NCI-H1694 treated with DMSO at 0.1 percent for 48 hours (cell line): Measurements from ENCODE around the gene CDH4.
"Not testable (repeated sequence)": the region's sequence is repeated elsewhere in the genome, so short reads cannot be mapped to it uniquely, and the experiment has no call there.

Experiments
- DNase-seq: peaks from one replicate; lab custom pipeline; 2025; lab: John Stamatoyannopoulos, UW

CDH4 gene

DNA sequence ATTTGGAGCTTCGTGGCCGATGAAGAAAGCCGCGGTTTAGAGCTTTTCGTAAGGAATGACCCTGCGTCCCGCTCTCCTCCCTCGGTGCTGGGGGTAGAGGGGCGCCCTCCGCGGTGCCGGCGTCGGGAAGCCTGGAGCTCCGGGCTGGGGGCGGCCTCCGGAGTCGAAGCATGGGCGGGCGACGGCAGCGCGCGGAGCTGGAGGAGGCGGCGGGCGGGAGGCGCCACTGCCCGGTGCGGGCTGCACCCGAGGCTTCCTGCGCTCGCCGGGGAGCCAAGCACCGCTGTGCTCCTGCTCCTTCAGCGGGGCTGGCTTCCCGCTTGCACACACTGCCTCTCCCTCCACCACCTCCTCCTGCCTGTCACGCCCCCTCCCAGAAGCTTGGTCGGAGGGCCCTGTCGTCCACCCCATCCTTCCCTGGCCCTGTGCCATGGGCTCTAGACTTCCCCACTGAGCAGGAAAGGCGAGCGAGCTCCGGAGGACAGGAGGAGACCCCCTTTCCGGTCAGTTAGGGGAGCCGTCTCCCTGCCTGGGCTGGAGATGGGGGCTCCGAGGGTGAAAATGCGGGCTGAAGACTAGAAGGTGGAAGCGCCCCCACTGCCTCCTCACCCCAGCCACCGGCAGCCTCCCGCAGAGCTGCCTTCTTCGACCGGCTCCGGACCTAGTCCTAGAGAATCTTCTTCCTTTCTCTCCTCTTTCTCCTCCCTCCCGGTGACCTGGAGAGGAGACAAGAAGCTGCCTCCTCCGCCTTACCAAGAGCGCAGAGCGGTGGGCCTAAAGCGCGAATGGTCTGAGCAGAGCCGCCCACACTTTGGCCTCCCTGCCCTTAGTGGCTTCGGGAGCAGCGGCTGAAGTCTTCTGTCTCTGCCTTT, 1.8 kb downstream of the CDH4 start:
- no peak for DNase-seq

DNA sequence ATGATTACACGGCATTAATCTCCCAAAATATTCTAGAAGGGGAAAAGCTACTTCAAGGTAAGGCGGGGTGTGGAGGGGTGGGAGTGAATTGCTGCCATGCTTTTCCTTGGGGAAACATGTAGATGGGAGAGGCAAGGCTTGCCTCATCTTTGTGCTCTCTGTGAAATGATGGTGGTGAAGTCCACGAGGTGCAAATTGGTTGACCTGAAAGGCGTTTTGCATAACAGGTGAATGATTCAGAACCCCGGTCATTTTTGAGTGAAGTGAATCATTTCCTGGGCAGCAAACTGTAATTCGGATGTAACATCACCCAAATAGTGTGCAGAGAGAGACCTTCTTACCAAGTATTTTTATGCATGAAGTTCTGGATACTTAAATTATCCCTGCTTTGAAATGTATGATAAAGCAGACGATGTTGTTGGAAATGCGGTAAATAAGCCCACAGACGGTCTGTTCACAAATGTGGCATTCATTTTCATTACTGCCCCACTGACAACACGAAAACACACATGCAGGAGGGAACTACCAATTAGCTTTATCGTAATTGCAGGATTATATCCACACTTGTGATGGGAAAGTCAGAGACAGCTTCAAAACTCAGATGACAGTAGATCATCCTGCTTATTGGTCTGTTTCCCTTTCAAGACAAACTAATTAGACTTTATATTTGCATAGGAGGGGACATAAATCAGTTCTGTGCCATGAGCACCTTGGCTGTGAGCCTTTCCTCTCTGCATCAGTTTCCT, 3.0 kb downstream of the CDH4 start:
- DNase-seq = no peak

DNA sequence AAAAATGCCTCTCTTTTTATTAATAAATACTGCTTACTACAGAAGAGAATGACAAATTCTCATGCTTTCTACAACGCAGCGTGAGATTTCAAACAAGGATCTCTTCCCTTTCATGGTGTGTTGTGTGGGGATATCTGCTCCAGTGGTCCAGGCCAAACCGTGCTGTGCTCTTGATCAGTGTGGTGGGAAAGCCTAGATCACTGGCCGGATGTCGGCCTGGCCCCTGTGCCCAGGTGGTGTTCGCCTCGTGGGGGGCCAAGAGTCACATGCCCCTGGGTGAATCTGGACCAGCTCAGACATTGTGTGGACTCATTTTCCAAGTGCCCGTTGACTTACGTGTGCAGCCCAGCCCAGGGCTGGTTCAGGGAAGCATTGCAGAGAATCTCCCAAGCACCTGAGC, 4.3 kb downstream of the CDH4 start:
- no peak for DNase-seq

DNA sequence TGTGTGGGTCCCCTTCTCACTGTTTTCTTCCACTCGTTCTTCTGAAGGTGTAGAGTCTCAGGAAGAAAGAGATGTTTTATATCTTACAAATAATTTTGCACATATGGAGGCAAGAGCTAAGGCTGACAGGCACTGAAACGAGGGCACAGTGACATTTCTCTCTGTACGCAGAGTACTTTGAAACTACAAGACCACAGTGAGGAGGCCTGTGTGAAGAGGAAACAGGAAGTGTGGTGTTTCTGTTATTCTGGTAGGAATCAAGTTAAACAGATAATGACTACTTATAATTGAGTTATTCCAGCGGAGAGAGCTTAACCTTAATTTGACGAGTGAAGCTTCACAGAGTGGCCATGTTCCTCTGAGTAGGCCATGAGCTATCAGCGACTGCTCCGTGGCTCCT, 4.8 kb downstream of the CDH4 start:
- DNase-seq = no peak

DNA sequence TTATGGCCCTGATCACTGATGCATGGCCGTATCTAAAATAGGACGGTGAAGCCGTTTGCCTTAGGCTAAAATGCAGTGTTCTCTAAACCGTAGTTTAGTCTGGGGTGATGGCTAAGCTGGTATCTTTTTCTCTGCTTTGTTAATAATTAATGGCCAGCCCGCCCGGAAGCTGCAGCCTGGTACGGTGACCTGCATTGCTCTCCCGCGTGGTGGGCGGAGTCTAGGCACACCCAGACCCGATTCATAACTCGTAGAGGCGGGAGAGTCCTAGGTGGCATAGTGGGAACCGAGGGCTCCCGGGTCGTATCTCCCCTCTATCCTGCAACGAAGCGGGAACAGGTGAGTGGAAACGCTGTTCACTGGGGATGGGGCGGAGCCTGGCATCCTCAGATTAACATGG, 5.5 kb downstream of the CDH4 start:
- no peak for DNase-seq

DNA sequence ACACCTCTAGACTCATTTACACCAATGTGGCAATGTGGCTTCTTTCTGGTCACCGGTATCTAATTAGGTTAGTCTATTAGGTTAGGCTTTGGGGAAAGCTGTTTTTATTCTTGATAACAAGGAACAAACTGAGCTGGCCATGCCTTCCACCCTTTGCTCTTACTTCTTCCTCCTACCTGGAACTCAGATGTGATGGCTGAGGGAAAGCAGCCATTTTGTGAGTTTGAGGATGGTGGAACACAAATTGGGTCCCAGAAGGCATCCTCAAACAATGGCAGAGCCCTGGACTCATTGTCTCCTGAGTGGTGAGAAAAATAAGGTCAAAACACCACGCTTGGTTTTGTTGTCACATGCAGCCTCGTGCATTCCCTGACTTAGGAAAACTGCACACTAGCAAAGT, 7.7 kb downstream of the CDH4 start:
- no peak for DNase-seq

DNA sequence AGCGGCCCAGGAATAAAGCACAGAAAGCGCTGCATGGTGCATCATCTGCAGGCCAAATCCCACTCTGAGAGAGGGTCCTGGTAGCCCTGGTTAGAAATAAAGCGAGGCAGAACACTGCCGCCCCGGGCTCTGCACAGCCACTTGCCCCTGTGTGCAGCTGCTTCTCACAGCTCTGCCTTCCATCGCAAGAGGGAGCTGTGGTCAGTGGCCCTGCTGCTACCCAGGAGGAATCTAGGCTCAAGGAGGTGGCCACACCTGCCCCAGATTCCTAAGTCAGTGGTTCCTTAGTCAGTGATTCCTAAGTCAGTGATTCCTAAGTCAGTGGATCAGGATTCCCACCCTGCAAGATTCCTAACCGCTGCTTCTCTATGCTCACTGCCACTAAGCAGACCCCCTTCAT, 8.8 kb downstream of the CDH4 start:
- DNase-seq = no peak

DNA sequence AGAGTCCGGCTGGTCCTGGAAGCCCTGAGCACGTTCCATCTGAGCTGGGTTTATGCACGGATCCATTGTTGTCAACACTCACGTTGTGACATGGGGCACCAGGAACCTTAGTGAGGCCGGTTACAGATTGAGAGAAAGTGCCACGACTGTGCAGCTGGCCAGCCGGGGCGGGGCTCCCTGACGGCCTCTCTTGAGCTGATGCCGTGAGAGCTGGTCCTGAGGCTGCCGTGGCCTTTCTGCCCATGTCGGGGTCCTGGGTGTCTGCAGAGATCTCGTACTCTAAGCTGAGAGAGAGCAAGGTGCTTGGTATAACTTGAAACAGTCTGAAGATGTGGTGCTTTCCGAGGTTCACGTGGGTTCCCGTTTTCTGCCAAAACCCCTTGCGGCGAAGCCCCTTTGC, 10.0 kb downstream of the CDH4 start:
- no peak for DNase-seq

DNA sequence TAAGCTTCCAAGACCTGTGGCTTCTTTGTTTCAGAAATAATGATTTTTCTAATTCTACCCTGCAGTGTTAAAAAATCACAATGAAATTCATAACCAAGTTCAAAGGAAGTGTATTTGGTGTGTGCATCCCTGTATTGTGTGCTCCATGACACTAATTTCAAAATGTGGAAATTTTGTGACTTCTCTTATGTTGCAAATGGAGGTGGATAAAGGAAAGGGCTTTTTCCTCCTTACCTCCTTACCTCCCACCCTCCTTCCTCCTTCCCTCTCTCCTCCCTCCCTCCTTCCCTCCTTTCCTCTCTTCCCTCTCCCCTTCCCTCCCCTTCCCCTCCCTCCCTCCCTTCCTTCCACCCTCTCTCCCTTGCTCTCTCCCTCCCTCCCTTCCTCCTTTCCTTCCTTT, 10.5 kb downstream of the CDH4 start:
- DNase-seq = no peak

DNA sequence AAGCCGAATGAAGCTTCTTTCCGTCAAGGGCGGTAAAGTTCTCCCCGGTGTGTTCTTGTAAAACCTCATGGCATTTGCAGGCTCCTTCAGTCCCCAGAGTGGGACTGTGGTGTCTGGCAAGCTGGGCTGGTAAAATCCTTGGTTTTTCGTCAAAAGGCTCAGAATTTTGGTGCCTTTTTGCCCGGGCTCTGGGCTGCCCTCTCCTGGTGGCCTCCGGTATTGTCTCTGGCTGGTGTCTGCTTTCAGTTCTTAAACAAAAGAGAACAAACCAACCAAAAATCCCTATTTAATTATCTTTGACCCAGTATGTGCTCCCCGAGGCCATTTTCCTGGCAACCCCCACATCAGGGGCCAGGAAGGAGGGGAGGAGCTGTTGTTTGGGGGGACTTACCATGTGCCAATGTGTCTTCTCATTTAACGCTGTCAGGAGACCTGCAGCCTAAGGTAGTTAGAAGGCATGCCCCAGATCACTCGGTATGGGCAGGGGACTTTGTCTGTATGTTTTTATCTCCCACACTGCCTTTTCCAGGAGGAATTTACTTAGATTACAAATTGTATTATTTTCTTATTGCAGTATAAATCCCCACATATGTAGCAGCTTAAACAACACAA, 11.1 kb downstream of the CDH4 start:
- DNase-seq = no peak

DNA sequence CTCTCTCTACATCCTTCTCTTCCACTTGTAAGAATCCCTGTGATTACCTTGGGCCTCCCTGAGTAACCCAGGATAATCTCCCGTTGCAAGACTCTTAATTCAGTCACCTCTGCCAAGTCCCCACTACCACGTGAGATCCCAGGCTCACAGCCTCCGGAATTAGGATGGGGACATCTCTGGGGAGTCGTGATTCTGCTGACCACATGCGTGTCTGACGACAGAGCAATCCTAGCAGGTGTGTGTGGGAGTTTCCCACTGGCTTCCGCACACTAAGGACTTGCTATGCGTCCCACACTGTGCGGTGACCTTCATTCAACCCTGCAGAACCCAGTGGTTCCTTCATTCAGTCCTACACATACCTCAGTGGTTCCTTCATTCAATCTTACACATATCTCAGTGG, 11.9 kb downstream of the CDH4 start:
- DNase-seq = no peak

DNA sequence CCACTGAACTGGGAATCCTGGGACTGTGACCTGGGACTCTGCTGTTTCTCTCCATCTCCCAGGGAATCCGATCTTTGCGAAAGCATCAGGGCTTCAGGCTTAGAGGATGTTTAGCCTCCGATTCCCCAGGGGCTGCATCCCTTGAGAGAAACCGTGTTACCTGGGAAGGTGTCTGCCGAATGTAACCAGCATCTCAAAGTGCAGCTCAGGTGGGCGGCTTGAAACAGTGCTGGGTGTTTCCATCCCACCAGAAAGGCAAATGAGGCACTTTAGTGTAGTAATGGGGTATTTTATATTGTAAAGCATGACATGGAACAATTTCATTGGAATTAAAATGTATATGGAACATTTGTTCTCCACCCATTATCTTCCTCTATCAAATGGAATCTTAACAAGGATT, 15.2 kb downstream of the CDH4 start:
- DNase-seq = no peak

DNA sequence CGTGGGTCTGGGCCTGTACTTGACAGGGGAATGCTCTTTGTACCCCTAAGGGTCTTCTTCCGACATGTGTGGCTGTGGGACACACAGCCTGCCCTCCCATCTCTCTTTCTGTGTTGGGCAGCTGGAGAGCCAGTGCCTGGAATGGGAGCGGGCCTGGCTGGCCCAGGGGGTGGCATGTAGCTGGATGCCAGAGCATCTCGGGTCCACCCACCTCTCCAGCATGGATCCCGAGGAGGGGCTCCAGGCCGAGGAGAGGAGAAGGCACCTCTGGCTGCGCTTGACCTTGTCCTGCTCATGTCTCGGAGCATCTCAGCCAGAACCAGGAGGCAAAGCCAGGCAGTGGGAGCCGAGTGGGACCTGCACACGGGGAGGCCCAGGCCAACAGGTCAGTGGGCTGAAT, 16.0 kb downstream of the CDH4 start:
- no peak for DNase-seq

DNA sequence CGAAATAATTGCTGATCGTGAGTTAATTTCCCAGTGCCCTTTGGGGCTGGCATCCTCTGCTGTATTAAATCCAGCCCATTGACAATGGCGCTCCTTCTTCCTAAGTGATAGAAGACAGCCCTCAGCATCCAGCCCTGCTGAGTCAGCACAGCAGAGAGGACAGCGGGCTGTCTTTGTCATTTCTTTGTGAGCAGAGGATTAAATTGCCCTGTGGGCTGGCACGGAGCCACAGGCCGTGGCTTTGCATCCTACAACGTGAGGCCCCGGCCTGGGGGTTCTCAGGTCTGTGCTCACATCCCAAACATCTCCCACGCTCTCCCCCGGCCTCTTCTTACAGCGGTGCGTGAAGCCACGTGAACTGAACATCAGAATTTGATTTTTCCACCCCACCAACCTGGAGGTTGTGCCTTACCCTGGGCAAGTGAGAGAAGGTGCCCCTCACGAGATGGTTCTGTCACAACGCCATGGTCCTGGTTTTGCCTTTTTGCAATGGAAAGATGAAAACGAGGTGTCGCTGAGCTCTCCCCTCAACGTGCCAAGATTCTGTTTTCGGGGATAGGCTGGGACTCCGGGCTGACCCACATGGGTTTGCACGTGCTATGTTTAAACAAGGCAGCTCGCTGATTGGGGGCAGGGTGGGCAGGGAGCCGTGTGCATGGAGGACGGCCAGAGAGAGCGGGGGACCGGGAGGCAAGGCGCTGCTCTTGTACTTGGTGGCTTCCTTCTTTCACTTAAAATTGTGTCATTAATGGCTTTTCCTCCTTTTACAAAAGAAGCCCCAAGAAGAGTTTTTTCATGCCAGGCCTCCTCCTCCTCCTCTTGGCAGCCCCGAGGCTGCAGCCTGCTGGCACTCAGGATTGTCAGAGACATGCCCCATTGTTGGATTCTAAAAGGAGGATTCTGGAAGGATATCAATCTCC, 19.5 kb downstream of the CDH4 start:
- no peak for DNase-seq

DNA sequence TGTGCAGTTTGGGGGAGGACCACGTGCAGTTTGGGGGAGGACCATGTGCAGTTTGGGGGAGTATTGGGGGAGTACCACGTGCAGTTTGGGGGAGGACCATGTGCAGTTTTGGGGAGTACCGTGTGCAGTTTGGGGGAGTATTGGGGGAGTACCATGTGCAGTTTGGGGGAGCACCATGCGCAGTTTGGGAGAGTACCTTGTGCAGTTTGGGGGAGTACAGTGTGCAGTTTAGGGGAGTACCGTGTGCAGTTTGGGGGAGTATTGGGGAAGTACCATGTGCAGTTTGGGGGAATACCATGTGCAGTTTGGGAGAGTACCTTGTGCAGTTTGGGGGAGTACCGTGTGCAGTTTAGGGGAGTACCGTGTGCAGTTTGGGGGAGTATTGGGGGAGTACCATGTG, 21.0 kb downstream of the CDH4 start:
- not testable (repeated sequence) for DNase-seq

DNA sequence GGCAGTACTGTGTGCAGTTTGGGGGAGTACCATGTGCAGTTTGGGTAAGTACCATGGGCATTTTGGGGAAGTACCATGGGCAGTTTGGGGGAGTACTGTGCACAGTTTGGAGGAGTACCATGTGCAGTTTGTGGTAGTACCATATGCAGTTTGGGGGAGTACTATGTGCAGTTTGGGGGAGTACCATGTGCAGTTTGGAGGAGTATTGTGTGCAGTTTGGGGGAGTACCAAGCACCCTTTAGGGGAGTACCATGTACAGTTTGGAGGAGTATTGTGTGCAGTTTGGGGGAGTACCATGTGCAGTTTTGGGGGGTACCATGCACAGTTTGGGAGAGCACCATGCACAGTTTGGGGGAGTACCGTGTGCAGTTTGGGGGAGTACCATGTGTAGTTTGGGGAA, 21.6 kb downstream of the CDH4 start:
- DNase-seq = not testable (repeated sequence)

DNA sequence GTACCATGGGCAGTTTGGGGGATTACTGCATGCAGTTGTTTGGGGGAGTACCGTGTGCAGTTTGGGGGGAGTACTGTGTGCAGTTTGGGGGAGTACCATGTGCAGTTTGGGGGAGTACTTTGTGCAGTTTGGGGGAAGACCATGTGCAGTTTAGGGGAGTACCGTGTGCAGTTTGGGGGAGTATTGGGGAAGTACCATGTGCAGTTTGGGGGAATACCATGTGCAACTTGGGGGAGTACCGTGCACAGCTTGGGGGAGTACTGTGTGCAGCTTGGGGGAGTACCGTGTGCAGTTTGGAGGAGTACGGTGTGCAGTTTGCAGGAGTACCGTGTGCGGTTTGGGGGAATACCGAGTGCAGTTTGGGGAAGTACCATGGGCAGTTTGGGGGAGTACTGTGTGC, 22.3 kb downstream of the CDH4 start:
- DNase-seq = no peak

DNA sequence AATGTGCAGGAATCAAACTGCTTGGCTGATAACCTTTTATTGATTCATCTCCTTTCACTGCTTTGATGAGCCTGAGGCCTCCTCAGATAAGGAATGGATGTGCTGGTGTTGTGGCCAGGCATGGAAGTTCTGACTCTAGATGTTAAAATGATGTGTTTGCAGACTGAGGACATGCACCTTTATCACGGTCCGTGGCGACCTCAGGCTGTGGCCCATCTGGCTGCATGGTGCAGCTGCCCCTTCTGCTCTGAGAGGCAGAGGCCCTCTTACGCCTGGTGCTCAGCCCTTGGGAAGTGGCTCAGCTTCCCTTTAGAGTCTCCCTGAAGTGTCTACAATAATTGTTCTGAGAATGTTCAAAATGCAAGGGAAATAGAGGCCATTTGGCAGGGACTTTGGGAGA, 26.2 kb downstream of the CDH4 start:
- DNase-seq = no peak

DNA sequence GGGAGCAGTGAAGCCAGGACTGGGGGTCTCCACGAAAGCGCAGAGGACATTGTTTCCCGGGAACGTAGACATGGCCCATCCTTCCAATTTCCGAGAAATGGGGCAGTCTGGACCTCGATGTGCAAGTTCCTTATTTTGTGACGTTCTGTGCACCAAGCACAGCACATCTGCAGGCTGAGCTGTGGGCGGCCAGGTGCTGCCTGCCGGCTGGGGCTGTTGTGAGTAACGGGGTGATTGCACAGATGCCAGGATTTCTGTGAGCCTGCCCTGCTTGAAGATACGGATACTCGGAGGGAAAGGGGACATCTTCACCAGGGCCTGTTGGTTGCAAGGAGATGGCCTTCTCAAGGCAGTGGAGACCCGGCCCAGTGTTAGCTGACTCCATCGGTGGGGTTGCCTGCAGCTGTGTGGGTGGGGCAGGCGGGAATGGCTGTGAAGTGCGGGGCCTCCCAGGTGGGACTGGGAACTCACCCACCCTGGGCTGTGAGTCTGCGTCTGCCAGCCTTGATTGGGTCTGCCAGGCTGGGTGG, 27.6 kb downstream of the CDH4 start:
- no peak for DNase-seq

DNA sequence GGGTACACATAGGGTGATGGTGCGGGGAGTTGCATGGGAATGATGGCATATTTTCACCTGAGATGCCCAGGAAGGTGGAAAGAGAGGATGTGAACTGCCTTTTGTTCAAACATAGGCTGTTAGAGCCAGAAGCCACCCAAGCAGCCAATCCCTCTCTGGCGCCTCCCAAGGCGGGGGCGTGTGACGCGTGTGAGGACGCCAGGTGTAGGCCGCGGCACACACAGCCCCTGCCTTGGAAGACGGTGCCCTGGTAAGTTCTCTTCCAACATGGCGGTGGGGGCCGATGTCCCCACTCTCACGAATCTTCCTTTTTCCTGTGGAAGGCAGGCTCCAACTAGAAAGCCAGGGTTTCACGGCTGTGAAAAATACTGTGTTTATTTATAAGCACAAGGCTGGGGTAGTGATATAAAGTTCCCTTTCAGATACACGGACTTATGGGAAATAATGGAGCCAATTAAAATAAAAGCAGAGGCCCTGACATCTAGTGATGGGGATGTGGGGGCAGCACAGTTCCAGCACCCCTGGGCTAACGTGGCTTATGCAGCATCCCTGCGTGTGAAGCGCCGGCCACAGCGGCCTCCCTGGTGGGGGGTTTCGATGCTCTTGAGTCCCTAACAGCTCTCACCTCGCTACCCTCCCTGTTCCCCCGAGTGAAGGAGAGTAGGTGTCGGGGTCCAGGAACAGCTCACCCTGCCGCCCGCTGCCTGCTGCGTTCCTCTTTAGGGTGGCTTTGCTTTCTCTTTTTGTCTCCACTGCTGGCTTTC, 28.3 kb downstream of the CDH4 start:
- no peak for DNase-seq

DNA sequence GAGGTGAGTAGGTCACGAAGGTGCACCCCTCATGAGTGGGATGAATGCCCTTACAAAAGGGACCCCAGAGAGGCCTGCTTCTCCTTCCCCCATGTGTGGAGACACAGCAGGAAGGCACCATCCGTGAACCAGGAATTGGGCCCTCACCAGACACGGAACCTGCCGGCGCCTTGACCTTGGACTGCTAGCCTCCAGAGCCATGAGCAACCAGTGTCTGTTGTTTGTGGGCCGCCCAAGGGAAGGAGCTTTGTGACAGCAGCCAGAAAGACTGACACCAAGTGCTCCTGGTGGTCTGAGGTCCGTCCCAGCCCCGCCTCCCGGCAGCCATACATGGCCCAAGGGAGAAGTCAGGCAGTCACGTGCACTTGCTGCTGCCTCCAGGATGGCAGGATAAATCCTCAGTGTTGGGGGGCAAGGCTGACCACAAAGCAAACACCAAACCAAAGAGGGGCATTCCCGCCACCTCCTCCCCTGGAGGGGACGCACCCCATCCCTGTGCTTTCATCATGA, 29.3 kb downstream of the CDH4 start:
- DNase-seq = no peak
